Progenitor cell of endocrine pancreas (in vitro differentiated cells): ENCODE measurements around the gene ULBP2. TPM values are rescaled to one million over a fixed set of nuclear protein-coding genes. Genes with fewer than 3 reads are reported as not detected.

Experiments used
- DNase-seq: peaks from one replicate; pipeline ENCODE4 v3.0.0; 2021; ENCODE audit warnings: low spot score; ENCODE audit not compliant: unreplicated experiment
- H3K27ac Mint-ChIP-seq: 2 replicates; pipeline ENCODE4 v1.8.0; 2021; ENCODE audit warnings: mild to moderate bottlenecking, moderate library complexity, mixed read lengths
- H3K27me3 Mint-ChIP-seq: 2 replicates; pipeline ENCODE4 v1.8.0; 2021; ENCODE audit warnings: mixed read lengths
- H3K36me3 Mint-ChIP-seq: 2 replicates; pipeline ENCODE4 v1.8.0; 2022; ENCODE audit warnings: mixed read lengths; ENCODE audit not compliant: insufficient read depth
- H3K4me1 Mint-ChIP-seq: 2 replicates; pipeline ENCODE4 v1.8.0; 2021; ENCODE audit warnings: low read depth, mixed read lengths
- H3K4me3 Mint-ChIP-seq: 2 replicates; pipeline ENCODE4 v1.8.0; 2021; ENCODE audit warnings: low read depth, mild to moderate bottlenecking, moderate library complexity, mixed read lengths
- H3K9me3 Mint-ChIP-seq: 2 replicates; pipeline ENCODE4 v1.8.0; 2021; ENCODE audit warnings: low read depth, mixed read lengths
- long read RNA-seq: library from polyadenylated mRNA; unstranded; transcript quantifications from one replicate; pipeline ENCODE4 v2.0.0, GENCODE V29; 2020
- total RNA-seq: library from RNA; stranded (reverse); gene quantifications from 2 replicates; pipeline ENCODE4 v1.2.1, GENCODE V29; 2021
- TF ChIP-seq, protein P1 (sequence below): fragments of 200-600 bp; sonication (generic); IDR thresholded peaks from one replicate; pipeline ENCODE4 v1.5.0; 2021; ENCODE audit warnings: antibody characterized with exemption, mild to moderate bottlenecking; ENCODE audit not compliant: unreplicated experiment

The ULBP2 gene, protein sequence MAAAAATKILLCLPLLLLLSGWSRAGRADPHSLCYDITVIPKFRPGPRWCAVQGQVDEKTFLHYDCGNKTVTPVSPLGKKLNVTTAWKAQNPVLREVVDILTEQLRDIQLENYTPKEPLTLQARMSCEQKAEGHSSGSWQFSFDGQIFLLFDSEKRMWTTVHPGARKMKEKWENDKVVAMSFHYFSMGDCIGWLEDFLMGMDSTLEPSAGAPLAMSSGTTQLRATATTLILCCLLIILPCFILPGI
- total RNA-seq = not detected in 2 replicates
- long read RNA-seq = 0 reads

GRCh38 chr6:149941583-149942460 lies at the start of gene ULBP2:
TSS of gene ULBP2 (plus strand) at chr6:149942014. CDS start at chr6:149942073, 59 bp downstream.
- Mint-ChIP-seq H3K27me3 (peaks cover 83% of the 10 kb centered on the region), H3K36me3 (no peaks in the 10 kb centered on the region), H3K9me3 (no peaks in the 10 kb centered on the region), H3K27ac (peak within 1 kb of the TSS; percentile 49), H3K4me3 (peak within 1 kb of the TSS; percentile 79), H3K4me1 (peaks cover 6% of the 10 kb centered on the region)
- DNase-seq = no peak
- TF ChIP-seq, protein P1, sequence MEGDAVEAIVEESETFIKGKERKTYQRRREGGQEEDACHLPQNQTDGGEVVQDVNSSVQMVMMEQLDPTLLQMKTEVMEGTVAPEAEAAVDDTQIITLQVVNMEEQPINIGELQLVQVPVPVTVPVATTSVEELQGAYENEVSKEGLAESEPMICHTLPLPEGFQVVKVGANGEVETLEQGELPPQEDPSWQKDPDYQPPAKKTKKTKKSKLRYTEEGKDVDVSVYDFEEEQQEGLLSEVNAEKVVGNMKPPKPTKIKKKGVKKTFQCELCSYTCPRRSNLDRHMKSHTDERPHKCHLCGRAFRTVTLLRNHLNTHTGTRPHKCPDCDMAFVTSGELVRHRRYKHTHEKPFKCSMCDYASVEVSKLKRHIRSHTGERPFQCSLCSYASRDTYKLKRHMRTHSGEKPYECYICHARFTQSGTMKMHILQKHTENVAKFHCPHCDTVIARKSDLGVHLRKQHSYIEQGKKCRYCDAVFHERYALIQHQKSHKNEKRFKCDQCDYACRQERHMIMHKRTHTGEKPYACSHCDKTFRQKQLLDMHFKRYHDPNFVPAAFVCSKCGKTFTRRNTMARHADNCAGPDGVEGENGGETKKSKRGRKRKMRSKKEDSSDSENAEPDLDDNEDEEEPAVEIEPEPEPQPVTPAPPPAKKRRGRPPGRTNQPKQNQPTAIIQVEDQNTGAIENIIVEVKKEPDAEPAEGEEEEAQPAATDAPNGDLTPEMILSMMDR = no peak

DNA sequence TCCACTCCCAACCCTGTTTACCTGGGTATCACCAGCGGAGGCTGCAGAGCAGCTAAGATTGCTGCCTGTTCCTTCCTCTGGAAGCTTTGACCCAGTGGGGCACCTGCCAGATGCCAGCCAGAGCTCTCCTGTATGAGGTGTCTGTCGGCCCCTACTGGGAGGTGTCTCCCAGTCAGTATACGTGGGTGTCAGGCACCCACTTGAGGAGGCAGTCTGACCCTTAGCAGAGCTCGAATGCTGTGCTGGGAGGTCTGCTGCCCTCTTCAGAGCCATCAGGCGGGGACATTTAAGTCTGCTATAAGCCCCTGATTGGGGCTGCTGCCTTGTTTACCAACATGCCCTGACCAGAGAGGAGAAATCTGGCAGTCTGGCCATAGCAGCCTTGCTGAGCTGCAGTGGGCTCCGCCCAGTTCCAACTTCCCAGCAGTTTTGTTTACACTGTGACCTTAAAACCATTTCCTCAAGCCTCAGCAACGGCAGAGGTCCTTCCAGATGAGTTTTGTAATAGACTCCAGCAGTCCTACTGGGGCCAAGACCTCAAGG lies 46.7 kb upstream of the ULBP2 start:
- Mint-ChIP-seq H3K27ac (no peak overlapping the region), H3K27me3 (peaks cover 62% of the 10 kb centered on the region), H3K4me3 (no peak overlapping the region), H3K9me3 (no peaks in the 10 kb centered on the region), H3K36me3 (no peaks in the 10 kb centered on the region), H3K4me1 (peaks cover 3% of the 10 kb centered on the region)
- no peak for DNase-seq
- TF ChIP-seq, protein P1 = no peak

- no peaks in the 10 kb centered on the region for H3K36me3 Mint-ChIP-seq
- TF ChIP-seq, protein P1 = no peak
- no peak overlapping the region for H3K27ac Mint-ChIP-seq
- H3K27me3 Mint-ChIP-seq = peaks cover 57% of the 10 kb centered on the region
- no peak for DNase-seq
- H3K9me3 Mint-ChIP-seq = no peaks in the 10 kb centered on the region
- no peak overlapping the region for H3K4me3 Mint-ChIP-seq
- peaks cover 3% of the 10 kb centered on the region for H3K4me1 Mint-ChIP-seq
These were observed 46.0 kb upstream of the ULBP2 start for GRCh38 chr6:149895833-149896271.

- TF ChIP-seq, protein P1 = no peak
- no peaks in the 10 kb centered on the region for H3K36me3 Mint-ChIP-seq
- H3K4me3 Mint-ChIP-seq = no peak overlapping the region
- peaks cover 55% of the 10 kb centered on the region for H3K27me3 Mint-ChIP-seq
- H3K9me3 Mint-ChIP-seq = no peaks in the 10 kb centered on the region
- peaks cover 3% of the 10 kb centered on the region for H3K4me1 Mint-ChIP-seq
- DNase-seq = no peak
- no peak overlapping the region for H3K27ac Mint-ChIP-seq
These were observed 45.3 kb upstream of the ULBP2 start for GRCh38 chr6:149896491-149896890.

DNA sequence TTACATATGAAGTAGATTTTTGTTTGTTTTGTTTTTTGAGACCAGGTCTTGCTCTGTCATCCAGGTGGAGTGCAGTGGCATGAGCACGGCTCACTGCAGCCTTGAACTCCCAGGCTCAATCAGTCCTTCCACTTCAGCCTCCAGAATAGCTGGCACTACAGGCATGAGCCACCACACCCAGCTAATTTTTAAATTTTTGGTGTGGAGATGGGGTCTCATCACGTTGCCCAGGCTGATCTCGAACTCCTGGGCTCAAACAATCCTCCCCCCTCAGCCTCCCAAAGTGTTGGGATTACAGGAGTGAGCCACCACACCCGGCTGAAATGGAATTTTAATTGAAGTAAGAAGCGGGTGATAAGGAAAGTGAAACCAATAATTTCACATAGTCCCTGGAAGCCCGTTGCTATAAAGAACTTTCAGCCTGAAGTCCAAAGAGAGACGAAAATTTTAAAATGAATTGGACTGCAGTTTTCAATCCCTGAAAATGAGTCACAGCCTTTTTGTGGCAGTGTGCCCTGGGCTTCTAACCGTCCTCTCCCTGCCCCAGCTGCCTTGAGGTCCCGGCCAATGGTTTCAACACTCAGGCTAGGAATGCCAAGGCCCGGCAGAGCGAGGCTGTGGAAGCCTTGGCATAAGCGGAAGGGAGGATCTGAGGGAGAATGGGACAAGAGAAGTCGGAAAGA lies 44.7 kb upstream of the ULBP2 start:
- peak overlapping the region; percentile 84 for H3K27ac Mint-ChIP-seq
- no peaks in the 10 kb centered on the region for H3K9me3 Mint-ChIP-seq
- TF ChIP-seq, protein P1 = no peak
- no peak for DNase-seq
- no peak overlapping the region for H3K4me3 Mint-ChIP-seq
- peaks cover 3% of the 10 kb centered on the region for H3K4me1 Mint-ChIP-seq
- peaks cover 60% of the 10 kb centered on the region for H3K27me3 Mint-ChIP-seq
- H3K36me3 Mint-ChIP-seq = no peaks in the 10 kb centered on the region
